Endothelial cell of umbilical vein (primary cell): Measurements from ENCODE around the gene ALOXE3.

Experiments
- EZH2 ChIP-seq: IDR thresholded peaks from 2 replicates; pipeline ENCODE4 v1.6.1; 2012; ENCODE audit warnings: borderline replicate concordance, low read depth, mild to moderate bottlenecking, moderate library complexity, low read length, inconsistent platforms; ENCODE audit not compliant: severe bottlenecking
- FOS ChIP-seq: IDR thresholded peaks from 2 replicates; pipeline ENCODE4 v1.6.1; 2011; ENCODE audit warnings: mild to moderate bottlenecking, low read length, moderate library complexity, borderline replicate concordance; ENCODE audit not compliant: insufficient read depth
- GATA2 ChIP-seq: IDR thresholded peaks from 2 replicates; pipeline ENCODE4 v1.7.0; 2011; ENCODE audit warnings: low read depth, mild to moderate bottlenecking, moderate library complexity, mixed read lengths, low read length; ENCODE audit not compliant: insufficient read length, insufficient read depth
- JUN ChIP-seq: IDR thresholded peaks from 2 replicates; pipeline ENCODE4 v1.6.1; 2011; ENCODE audit warnings: borderline replicate concordance, low read depth; ENCODE audit not compliant: insufficient read length, insufficient read depth
- MYC ChIP-seq: IDR thresholded peaks from one replicate; pipeline ENCODE4 v1.6.1; 2011; ENCODE audit warnings: mild to moderate bottlenecking, low read depth, low read length
- POLR2A ChIP-seq: IDR thresholded peaks from 2 replicates; pipeline ENCODE4 v1.6.1; 2012; ENCODE audit warnings: low read depth, mild to moderate bottlenecking, control low read depth, low read length
- POLR2AphosphoS5 ChIP-seq: IDR thresholded peaks from 2 replicates; pipeline ENCODE4 v1.6.1; 2012; ENCODE audit warnings: low read depth, mild to moderate bottlenecking, control low read depth, low read length, moderate library complexity; ENCODE audit not compliant: insufficient read depth
- TF ChIP-seq, protein P1 (sequence below), 2 donors: IDR thresholded peaks; 1 replicate in 1 of 2; 2 replicates in 1 of 2; pipeline ENCODE4 v1.5.1; 2011; ENCODE audit warnings: low read length in 2 of 2, mild to moderate bottlenecking in 2 of 2, moderate library complexity in 2 of 2, control low read depth in 1 of 2, inconsistent platforms in 1 of 2, low read depth in 1 of 2; ENCODE audit not compliant: insufficient read depth in 1 of 2; ENCODE audit errors: extremely low read depth in 1 of 2
- TF ChIP-seq, protein P2 (sequence below): IDR thresholded peaks from 2 replicates; pipeline ENCODE4 v1.6.1; 2011; ENCODE audit not compliant: insufficient read depth, insufficient read length

DNA sequence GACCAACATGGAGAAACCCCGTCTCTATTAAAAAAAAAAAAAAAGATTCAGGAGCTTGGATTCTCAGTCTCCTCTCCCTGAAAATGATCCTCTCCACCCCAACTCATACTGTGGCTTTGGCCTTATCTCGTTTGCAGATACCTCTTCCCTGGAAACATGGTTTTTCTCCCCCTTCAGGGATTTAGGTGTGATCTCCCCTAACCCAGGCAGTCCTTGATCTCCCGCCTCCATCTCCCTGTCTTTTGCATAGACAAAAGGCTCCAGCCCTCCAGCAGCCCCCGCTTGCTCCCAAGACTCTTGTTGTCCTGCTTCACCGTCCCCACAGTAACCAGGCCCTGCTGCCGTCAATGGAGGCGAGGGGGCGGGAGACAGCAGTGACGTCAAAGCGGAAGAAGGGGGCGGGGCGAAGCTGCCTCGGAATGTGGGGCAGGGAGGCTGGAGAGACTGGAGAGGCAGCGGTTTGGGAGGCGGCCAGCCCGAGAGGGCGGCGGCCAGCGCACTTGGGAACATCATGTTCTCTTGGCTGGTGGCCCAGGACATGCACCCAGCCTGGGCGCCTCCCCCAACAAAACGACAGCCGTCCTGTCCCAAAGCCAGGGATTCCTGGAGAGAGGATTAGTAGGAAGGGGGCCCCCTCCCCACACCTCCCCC lies 35.8 kb upstream of the ALOXE3 start:
- TF ChIP-seq, protein P1, sequence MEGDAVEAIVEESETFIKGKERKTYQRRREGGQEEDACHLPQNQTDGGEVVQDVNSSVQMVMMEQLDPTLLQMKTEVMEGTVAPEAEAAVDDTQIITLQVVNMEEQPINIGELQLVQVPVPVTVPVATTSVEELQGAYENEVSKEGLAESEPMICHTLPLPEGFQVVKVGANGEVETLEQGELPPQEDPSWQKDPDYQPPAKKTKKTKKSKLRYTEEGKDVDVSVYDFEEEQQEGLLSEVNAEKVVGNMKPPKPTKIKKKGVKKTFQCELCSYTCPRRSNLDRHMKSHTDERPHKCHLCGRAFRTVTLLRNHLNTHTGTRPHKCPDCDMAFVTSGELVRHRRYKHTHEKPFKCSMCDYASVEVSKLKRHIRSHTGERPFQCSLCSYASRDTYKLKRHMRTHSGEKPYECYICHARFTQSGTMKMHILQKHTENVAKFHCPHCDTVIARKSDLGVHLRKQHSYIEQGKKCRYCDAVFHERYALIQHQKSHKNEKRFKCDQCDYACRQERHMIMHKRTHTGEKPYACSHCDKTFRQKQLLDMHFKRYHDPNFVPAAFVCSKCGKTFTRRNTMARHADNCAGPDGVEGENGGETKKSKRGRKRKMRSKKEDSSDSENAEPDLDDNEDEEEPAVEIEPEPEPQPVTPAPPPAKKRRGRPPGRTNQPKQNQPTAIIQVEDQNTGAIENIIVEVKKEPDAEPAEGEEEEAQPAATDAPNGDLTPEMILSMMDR (IDR thresholded peaks at IDR 0.05; ENCODE audit: extremely low read depth in 1 of 2, insufficient read depth in 1 of 2, low read depth in 1 of 2, low read length in 2 of 2) = no peak
- peak; percentile 64 for TF ChIP-seq POLR2A
- no peak for TF ChIP-seq EZH2
- TF ChIP-seq MYC = no peak
- peak; percentile 90 for TF ChIP-seq POLR2AphosphoS5
- no peak for TF ChIP-seq GATA2
- TF ChIP-seq, protein P2, sequence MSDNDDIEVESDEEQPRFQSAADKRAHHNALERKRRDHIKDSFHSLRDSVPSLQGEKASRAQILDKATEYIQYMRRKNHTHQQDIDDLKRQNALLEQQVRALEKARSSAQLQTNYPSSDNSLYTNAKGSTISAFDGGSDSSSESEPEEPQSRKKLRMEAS = peak; percentile 37
- no peak for TF ChIP-seq JUN
- TF ChIP-seq FOS = no peak
